K562 (cell line): ENCODE data around the gene SGPL1.

Experiments
- CTCF ChIP-seq, 3 experiments: IDR thresholded peaks in 2 of 3; conservative IDR thresholded peaks in 1 of 3; 2 replicates each; pipeline ENCODE4 v1.5.1; 2011 to 2012; ENCODE audit warnings: low read length in 3 of 3, mild to moderate bottlenecking in 3 of 3, control low read depth in 2 of 3, improper control_type of control experiment in 1 of 3, inconsistent platforms in 1 of 3, low read depth in 1 of 3, mixed read lengths in 1 of 3, moderate library complexity in 1 of 3; ENCODE audit not compliant: insufficient read depth in 2 of 3
- E2F3 ChIP-seq: fragments of 250-450 bp; sonication (Bioruptor Pico); IDR thresholded peaks from 2 replicates; pipeline ENCODE4 v1.4.0; 2020; ENCODE audit warnings: mild to moderate bottlenecking
- FIP1L1 ChIP-seq: fragments of 200-400 bp; formaldehyde crosslinking; IDR thresholded peaks from 2 replicates; pipeline ENCODE4 v1.6.1; 2018; ENCODE audit warnings: mild to moderate bottlenecking, low read depth, low read length; ENCODE audit not compliant: poor library complexity, severe bottlenecking
- NCOA2 ChIP-seq, 2 experiments: fragments of 450-650 bp; IDR thresholded peaks; 2 replicates each; pipeline ENCODE4 v1.6.1; 2018; ENCODE audit warnings: mild to moderate bottlenecking in 2 of 2, moderate library complexity in 1 of 2; ENCODE audit not compliant: partially characterized antibody in 2 of 2
- NR1H2 ChIP-seq: sonication (generic); formaldehyde crosslinking; IDR thresholded peaks from 2 replicates; pipeline ENCODE4 v1.4.0; 2020; ENCODE audit warnings: mild to moderate bottlenecking, missing genetic modification reagents
- TBP ChIP-seq: optimal IDR thresholded peaks from 2 replicates; pipeline ENCODE3; 2011; ENCODE audit warnings: low read depth, low read length, improper control_type of control experiment
- TEAD2 ChIP-seq: fragments of 450-650 bp; IDR thresholded peaks from 2 replicates; pipeline ENCODE4 v1.6.1; 2016; ENCODE audit warnings: missing genetic modification characterization, control low read depth, missing compliant biosample characterization
- U2AF2 ChIP-seq: fragments of 200-400 bp; formaldehyde crosslinking; optimal IDR thresholded peaks from 2 replicates; pipeline ENCODE3; 2017; ENCODE audit warnings: low read depth, mild to moderate bottlenecking, low read length
- ZBTB8A ChIP-seq: fragments of 450-650 bp; IDR thresholded peaks from 2 replicates; pipeline ENCODE4 v1.6.1; 2018; ENCODE audit warnings: mild to moderate bottlenecking, moderate library complexity; ENCODE audit not compliant: partially characterized antibody
- ZNF133 ChIP-seq: fragments of 250-450 bp; sonication (Bioruptor Pico); IDR thresholded peaks from 2 replicates; pipeline ENCODE4 v1.4.0; 2020; ENCODE audit warnings: mild to moderate bottlenecking

GRCh38 chr10:70784016-70784415 is 31.7 kb upstream of the SGPL1 start:
- TF ChIP-seq TEAD2 (tag): no peak
- TF ChIP-seq E2F3 (CRISPR knock-in tag): no peak
- no peak for TF ChIP-seq TBP
- no peak for TF ChIP-seq CTCF (IDR thresholded peaks at IDR 0.05 in 2 of 3, conservative IDR thresholded peaks at IDR 0.05 in 1 of 3; ENCODE audit: insufficient read depth in 2 of 3, low read depth in 1 of 3, low read length in 3 of 3)
- no peak for TF ChIP-seq NR1H2
- TF ChIP-seq U2AF2: no peak
- TF ChIP-seq ZNF133 (CRISPR knock-in tag): no peak
- no peak for TF ChIP-seq FIP1L1
- TF ChIP-seq ZBTB8A: no peak
- TF ChIP-seq NCOA2 (IDR thresholded peaks at IDR 0.05; ENCODE audit: partially characterized antibody in 2 of 2): no peak
